ENCODE measurements around the gene PFKL. TPM values are rescaled to one million over a fixed set of nuclear protein-coding genes. Genes with fewer than 3 reads are reported as not detected.

The PFKL gene
- total and polyA plus RNA-seq, 2 experiments from 2014 or later = 40.3 to 106 TPM

- Mint-ChIP-seq H3K36me3 (ENCODE audit: low read depth) (no peaks in the 10 kb centered on the region), H3K27me3 (ENCODE audit: insufficient read depth, low read depth, poor library complexity) (peaks cover 10% of the 10 kb centered on the region), H3K9me3 (no peaks in the 10 kb centered on the region), H3K4me3 (no peak overlapping the region; the same call in 2 of the 3 replicates), H3K4me1 (peaks cover 4% of the 10 kb centered on the region; the same call in 1 of the 3 replicates), H3K27ac (no peak overlapping the region)
- Histone ChIP-seq H3K4me1 (ENCODE audit: insufficient read depth) (no peaks in the 10 kb centered on the region), H3K4me2 (no peak overlapping the region), H3K27ac (ENCODE audit: low read depth) (no peak overlapping the region), H3K27me3 (ENCODE audit: insufficient read depth) (peaks cover 10% of the 10 kb centered on the region; the same call in 1 of the 2 replicates), H3K79me2 (replicated peaks; ENCODE audit: insufficient read depth) (0 out of 2 replicates have a peak, but pooled peaks cover 3% of the 10 kb centered on the region), H2AFZ (0 out of 2 replicates have a peak overlapping the region, but pooled peaks have one; percentile 82), H3K4me3 (no peak overlapping the region), H4K20me1 (replicated peaks; ENCODE audit: insufficient read depth) (no peaks in the 10 kb centered on the region), H3K36me3 (ENCODE audit: insufficient read depth) (no peaks in the 10 kb centered on the region), H3K9me2 (ENCODE audit: insufficient read depth) (no peaks in the 10 kb centered on the region), H3F3A (replicated peaks; ENCODE audit: low read depth) (0 out of 2 replicates have a peak, but pooled peaks cover 4% of the 10 kb centered on the region)
- peak; percentile 92 for DNase-seq (ENCODE audit: low spot score)
- peak; percentile 64 for ATAC-seq
- TF ChIP-seq CTCF (conservative IDR thresholded peaks at IDR 0.05; ENCODE audit: low read depth in 2 of 2) = peak; percentile 76 to 94
- TF ChIP-seq ZNF462 (CRISPR knock-in tag; IDR thresholded peaks at IDR 0.05) = no peak
Measured at GRCh38 chr21:44297525-44298290, 2.1 kb upstream of the PFKL start.
